ENCODE results near the gene HDAC5. TPM values are rescaled to one million over a fixed set of nuclear protein-coding genes. Genes with fewer than 3 reads are reported as not detected.

The HDAC5 gene
- total RNA-seq, 1 donor from 2014 or later, result 44.4 TPM

Small RNA genes lying within 50 kb of the gene (small RNA-seq; reads per million reads assigned to genes)
- not detected for gene RNU6-131P

Other genes starting within 250 kb of the HDAC5 start
- gene MPP2, start 216.1 kb downstream of the HDAC5 start, total RNA-seq, result 1.0 TPM
- not detected for gene PPY, start 181.2 kb downstream of the HDAC5 start, total RNA-seq
- gene PYY, start 169.7 kb downstream of the HDAC5 start, total RNA-seq, result not detected
- under 0.01 TPM for gene NAGS, start 119.0 kb downstream of the HDAC5 start, total RNA-seq
- 67.3 TPM for gene TMEM101, start 108.7 kb downstream of the HDAC5 start, total RNA-seq
- 13.6 TPM for gene LSM12, start 57.0 kb downstream of the HDAC5 start, total RNA-seq
- gene G6PC3, start 52.9 kb downstream of the HDAC5 start, total RNA-seq, result 13.0 TPM
- 1.0 TPM for gene HROB, start 18.3 kb upstream of the HDAC5 start, total RNA-seq
- 4.7 TPM for gene ASB16, start 47.1 kb upstream of the HDAC5 start, total RNA-seq
- 24.0 TPM for gene TMUB2, start 63.3 kb upstream of the HDAC5 start, total RNA-seq
- 21.4 TPM for gene ATXN7L3, start 76.2 kb upstream of the HDAC5 start, total RNA-seq
- 51.7 TPM for gene UBTF, start 96.0 kb upstream of the HDAC5 start, total RNA-seq
- gene SLC4A1, start 144.5 kb upstream of the HDAC5 start, total RNA-seq, result 47.0 TPM
- 6.8 TPM for gene RUNDC3A, start 185.0 kb upstream of the HDAC5 start, total RNA-seq
- gene SLC25A39, start 201.2 kb upstream of the HDAC5 start, total RNA-seq, result 65.2 TPM
- gene GRN, start 221.7 kb upstream of the HDAC5 start, total RNA-seq, result 270 TPM
- 38.6 TPM for gene FAM171A2, start 240.2 kb upstream of the HDAC5 start, total RNA-seq

Measured in skeletal muscle tissue (tissue), 2 donors.